ENCODE data around the gene TFDP2.
"Not testable (repeated sequence)": the region's sequence is repeated elsewhere in the genome, so short reads cannot be mapped to it uniquely, and the experiment has no call there.

TFDP2 gene

DNA sequence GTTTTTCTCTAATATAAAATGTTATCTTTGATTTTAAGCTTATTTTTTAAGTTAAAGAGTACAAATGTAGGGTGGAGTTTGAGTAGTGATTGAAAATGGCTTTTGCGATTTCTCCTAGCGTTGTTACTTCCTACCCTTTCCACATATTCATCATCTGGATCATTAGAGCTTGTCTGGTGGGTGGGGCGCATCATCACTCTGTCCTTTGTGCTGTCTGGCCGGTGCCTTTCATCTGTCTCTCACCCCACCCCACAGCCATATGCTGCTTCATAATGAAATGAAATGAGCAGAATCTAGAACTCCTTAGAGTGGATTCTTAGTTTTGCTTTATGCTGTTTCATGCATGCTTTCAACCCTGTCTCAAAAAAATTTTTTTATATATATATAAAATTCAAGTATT is 228.6 kb downstream of the TFDP2 start:
- no peak for DNase-seq

DNA sequence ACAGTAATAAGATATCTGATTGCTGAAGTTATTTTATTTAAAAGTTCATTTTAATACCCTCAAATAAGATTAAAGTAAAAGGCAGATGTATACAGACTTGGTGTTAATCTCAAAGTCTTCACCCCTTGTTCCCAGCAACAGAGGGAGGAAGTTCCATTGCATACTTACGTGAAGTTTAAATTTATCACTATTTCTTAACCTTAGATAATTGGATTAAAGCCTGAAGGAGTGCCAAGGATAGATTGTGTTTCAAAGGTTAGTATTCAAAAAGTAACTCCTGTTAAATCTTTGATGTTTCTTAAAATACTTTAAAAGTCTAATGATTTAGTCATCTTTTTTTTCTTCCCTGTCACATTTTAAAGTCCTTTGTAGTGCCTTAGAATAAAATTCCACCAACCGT is 233.6 kb downstream of the TFDP2 start:
- DNase-seq, result no peak

DNA sequence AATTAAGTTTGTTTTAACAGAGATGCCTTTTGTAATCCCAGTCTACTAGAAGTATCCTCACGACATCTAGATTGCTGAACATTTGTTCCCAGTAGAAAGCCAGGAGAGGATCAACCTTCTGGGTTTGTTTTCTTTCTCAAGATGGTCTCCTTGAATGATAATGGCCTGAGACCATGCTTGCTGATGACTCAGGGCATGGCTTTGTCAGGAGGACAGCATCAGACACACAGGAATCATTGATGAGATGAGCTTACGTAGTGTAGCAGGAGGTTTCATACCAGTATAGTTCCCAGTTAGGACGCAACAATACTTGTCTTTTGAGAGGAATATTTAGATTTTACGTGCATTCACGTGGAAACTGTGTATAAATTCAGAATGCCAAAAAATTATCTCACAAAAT is 234.3 kb downstream of the TFDP2 start:
- DNase-seq, result no peak

DNA sequence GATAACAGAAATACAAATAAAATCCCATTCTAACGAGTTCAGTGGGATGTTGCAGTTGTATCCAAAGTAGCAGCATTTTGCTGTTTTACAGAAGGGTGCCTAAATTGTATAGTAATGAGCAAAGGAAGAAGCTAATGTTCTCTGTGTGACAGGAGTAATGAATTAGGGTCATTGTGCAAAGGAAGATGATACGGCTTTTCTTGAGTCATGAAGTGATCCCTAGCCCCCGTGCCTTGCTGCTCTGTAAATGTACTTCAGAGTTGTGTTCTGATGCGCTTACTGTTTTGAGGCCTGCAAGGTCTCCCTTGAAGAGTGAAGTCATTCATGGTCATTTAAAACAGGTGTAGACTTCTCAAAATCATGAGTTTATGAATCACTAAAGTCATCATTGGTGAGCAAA is 235.0 kb downstream of the TFDP2 start:
- no peak for DNase-seq

DNA sequence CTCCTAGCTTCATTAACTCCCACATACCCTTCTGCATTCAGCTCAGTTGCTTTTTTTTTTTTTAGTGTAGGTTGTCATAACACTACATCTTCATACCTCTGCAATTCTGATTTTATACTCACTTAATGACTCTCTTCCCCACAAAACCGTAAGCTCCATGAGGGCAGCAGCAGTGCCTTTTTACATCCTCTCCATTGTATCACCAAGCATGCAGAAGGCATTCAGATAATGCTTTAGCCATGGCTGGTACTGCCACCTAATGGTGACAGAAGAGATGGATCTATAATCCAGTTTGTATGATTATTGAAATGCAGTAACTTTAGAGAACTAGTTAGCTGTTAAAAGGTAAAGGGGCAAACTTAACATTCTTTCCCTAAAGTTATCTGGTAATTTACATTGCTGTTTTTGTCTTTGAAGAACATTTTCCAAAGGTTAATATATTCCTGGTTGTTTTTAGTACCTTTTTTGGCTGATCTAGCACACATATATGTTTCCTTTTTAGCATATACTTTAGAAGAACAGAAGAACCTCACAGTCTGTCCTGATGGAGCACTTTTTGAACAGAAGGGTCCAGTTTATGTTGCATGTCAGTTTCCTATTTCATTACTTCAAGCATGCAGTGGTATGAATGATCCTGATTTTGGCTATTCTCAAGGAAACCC is 236.1 kb downstream of the TFDP2 start:
- DNase-seq, result peak; percentile 6

DNA sequence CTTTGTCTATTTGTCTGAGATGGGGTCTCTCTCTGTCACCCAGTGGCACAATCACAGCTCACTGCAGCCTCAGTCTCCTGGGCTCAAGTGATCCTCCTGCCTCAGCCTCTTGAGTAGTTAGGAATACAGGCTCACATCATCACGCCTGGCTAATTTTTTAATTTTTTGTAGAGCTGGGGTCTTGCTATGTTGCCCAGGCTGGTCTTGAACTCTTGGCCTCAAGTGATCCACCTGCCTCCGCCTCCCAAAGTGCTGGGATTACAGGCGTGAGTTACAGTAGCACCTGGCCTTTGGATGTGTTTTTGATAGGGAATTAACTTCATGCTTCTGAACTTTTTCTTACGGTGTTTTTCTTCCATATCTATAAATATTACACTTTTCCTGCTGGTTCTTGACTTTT is 239.4 kb downstream of the TFDP2 start:
- not testable (repeated sequence) for DNase-seq

DNA sequence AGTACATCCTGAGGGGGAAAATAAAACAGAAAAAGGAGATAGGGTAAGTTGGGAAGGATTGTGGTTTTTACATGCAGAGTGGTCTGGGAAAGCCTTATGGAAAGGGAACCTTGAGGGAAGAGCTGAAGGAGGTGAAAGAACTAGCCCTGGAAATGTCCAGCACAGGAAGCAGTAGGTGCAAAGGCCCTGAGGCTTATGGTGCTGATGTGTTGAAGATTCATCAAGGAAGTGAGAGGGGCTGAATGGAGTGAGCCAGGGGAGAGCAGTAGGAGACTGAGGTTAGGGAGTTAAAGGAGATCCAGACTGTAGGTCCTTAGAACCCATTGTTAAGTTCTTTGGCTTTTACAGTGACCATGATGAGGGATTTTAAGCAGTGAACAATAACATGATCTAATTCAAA is 239.9 kb downstream of the TFDP2 start:
- no peak for DNase-seq

DNA sequence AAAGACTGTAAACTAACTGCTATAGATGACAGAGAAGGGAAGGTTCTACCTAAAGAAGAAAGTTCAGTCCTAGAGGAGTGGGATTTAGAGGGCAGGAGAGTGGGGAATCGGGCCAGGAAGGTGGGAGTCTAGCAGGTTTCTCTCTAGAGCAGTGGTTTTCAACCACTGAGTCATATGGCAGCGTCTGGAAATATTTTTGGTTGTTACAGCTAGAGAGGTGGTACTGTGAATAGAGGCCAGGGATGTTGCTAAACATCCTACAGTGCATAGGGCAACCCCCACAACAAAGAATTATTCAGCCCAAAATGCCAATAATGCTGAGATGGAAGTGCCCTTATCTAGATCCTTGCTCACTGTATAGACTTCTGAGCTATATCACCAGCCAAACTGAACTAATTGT is 244.2 kb downstream of the TFDP2 start:
- no peak for DNase-seq

DNA sequence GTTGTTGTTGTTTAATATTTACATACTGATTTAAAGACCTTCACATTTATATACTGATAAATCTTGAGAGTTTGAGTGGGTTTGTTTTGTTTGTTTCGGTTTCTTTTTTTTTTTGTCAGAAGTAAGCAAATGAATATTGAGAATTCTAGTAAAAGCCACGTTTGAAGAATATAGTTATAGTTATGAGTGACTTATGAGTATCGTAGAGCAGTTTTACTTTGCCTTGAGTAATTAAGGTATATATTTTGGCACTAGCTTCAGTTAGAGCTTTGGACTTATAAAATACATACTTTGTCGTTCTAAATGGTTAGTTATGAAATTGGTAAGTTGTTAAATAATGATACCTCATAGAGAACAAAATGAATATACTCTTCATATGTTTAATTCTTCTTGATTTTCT is 245.1 kb downstream of the TFDP2 start:
- DNase-seq, result no peak

DNA sequence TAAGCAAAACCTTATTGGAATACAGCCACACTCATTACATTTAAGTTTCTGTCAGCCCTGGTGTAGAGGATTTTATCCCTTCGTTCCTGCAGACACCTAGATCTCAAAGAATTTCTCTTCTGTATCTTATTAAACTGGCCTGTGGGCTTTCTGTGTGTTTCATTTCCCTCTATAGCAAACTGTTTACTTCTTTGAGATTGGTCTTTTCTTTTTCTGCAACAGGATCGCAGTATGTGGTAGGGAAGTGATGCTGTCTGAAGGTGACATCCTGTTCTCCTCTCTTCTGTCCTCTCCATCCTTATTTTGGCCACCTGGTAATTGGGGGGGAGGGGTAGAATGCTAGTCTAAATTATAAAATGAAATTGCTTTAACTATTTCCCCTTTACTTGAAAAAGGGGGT is 247.4 kb downstream of the TFDP2 start:
- DNase-seq, result no peak

DNA sequence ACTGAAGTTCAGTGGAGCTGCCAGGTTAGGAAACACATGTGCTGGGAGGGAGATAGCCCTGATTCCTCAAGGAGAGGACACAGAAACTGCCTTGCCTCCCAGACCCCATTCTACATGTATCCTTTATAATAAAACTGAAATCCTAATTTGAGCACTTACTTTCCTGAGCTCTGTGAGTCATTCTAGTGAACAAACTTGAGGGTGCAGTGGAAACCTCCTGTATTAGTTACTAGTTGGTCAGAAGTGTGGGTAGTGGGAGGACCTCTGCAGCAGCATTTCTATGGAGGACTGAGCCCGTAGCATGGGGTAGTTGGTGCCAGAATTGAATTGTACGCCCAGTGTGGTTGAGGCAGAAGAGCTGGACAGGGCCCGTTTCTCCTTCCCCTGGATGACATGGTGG is 249.0 kb downstream of the TFDP2 start:
- no peak for DNase-seq

DNA sequence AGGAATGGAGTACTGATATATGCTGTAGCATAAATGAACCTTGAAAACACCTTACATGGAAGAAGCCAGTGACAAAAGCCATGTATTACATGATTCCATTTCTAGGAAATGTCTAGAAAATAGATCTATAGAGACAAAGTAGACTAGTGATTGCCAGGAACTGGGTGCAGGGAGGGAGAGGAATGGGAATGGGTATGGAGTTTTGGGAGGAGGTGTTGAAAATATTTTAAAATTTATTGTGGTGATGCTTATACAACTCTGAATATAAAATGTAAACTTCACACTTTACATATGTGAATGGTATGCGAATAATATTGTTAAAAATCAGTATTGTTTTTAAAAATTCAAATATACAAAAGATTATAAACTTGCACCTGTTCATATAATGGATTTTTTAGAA is 250.4 kb downstream of the TFDP2 start:
- DNase-seq, result no peak

DNA sequence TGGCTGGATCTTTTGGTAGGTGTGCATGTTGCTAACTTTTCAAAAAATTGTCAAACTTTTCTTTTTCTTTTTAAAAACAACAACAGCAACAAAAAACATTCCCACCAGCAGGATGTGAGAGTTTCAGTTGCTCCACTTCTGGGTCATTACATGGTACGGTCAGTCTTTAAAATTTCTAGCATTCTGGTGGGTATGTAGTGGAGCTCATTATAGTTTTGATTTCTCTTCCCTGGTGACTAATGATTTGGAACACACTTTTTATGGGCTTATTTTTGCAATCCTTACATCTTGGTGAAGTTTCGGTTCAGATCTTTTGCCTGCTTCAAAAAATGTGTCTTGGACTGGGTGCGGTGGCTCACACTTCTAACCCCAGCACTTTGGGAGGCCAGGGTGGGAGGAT is 253.6 kb downstream of the TFDP2 start:
- no peak for DNase-seq

DNA sequence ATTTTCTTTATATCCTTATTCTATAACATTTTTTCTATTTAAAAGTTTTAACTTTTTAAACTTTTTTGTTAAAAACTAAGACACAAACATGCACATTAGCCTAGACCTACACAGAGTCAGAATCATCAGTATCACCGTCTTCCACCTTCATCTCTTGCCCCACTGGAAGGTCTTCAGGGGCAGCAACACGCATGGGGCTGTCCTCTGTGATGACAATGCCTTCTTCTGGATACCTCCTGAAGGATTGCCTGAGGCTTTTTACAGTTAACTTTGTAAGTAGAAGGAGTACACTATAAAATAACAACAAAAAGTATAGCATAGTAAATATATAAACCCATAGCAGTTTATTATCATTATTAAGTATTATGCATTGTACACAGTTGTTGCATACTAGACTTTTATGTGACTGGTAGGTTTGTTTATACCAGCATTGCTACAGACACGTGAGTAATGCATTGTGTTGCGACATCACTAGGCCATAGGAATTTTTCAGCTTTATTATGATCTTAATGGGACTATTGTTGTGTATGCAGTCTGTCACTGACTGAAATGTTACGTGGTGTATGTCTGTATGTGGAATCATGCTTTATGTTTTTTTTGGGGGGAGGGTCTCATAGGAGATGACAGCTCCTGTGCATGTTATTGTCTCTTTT is 254.7 kb downstream of the TFDP2 start:
- DNase-seq, result peak; percentile 25

Measured in kidney glomerular epithelial cell (primary cell).